OCI-LY3 (cell line): ENCODE data around the gene SCG2.

Experiments
- H2AFZ ChIP-seq: fragments of 200-600, 300-600 bp; shearing (Covaris generic); 2 replicates; pipeline ENCODE4 v1.6.0; 2014; ENCODE audit warnings: antibody characterized with exemption, low read depth, low read length
- H3K27ac ChIP-seq: fragments of 200-600, 300-600 bp; sonication (generic); 2 replicates; pipeline ENCODE4 v1.5.1; 2014; ENCODE audit warnings: mild to moderate bottlenecking, low read length, moderate library complexity, mixed read lengths
- H3K27me3 ChIP-seq: fragments of 200-600, 300-600 bp; sonication (generic); 2 replicates; pipeline ENCODE4 v1.6.1; 2014; ENCODE audit warnings: low read depth, low read length, mixed read lengths
- H3K36me3 ChIP-seq: fragments of 200-600, 300-600 bp; sonication (generic); replicated peaks from 2 replicates; pipeline ENCODE3; 2014; ENCODE audit warnings: low read depth, low read length, mixed read lengths
- H3K4me1 ChIP-seq: fragments of 300-600, 200-600 bp; sonication (generic); 2 replicates; pipeline ENCODE4 v1.6.1; 2014; ENCODE audit warnings: low read length, mixed read lengths
- H3K4me2 ChIP-seq: fragments of 200-600, 300-600 bp; sonication (generic); 2 replicates; pipeline ENCODE4 v1.6.1; 2014; ENCODE audit warnings: low read length, mixed read lengths
- H3K4me3 ChIP-seq: fragments of 300-600, 200-600 bp; sonication (generic); 2 replicates; pipeline ENCODE4 v1.5.1; 2014; ENCODE audit warnings: antibody characterized with exemption, mild to moderate bottlenecking, low read length, moderate library complexity
- H3K79me2 ChIP-seq: fragments of 300-600, 200-600 bp; shearing (Covaris generic); 2 replicates; pipeline ENCODE4 v1.6.1; 2014; ENCODE audit warnings: mild to moderate bottlenecking, low read length, mixed read lengths
- H3K9ac ChIP-seq: fragments of 300-600, 200-600 bp; shearing (Covaris generic); 2 replicates; pipeline ENCODE4 v1.6.0; 2014; ENCODE audit warnings: mild to moderate bottlenecking, low read length, moderate library complexity
- H3K9me3 ChIP-seq: fragments of 200-600, 300-600 bp; shearing (Covaris generic); 2 replicates; pipeline ENCODE4 v1.6.1; 2014; ENCODE audit warnings: low read length, mixed read lengths; ENCODE audit not compliant: insufficient read depth
- H4K20me1 ChIP-seq: fragments of 200-600, 300-600 bp; sonication (generic); 2 replicates; pipeline ENCODE4 v1.6.1; 2016; ENCODE audit warnings: low read length, mixed read lengths; ENCODE audit not compliant: insufficient read depth
- CTCF ChIP-seq: fragments of 200-600, 300-600 bp; sonication (generic); IDR thresholded peaks from 2 replicates; pipeline ENCODE4 v1.5.1; 2014; ENCODE audit warnings: antibody characterized with exemption, low read length, low read depth
- EZH2phosphoT487 ChIP-seq: fragments of 200-600 bp; shearing (Covaris generic); IDR thresholded peaks from 2 replicates; pipeline ENCODE4 v1.6.1; 2018; ENCODE audit warnings: antibody characterized with exemption, mixed run types, low read depth

The SCG2 gene

GRCh38 chr2:223585666-223586065 is 16.5 kb downstream of the SCG2 start:
- H3K4me3 ChIP-seq: no peak overlapping the region
- H3K4me1 ChIP-seq: no peaks in the 10 kb centered on the region
- no peak overlapping the region for H3K9ac ChIP-seq
- no peak overlapping the region for H3K4me2 ChIP-seq
- no peaks in the 10 kb centered on the region for H3K36me3 ChIP-seq
- H3K27ac ChIP-seq: no peak overlapping the region
- no peaks in the 10 kb centered on the region for H3K9me3 ChIP-seq
- H3K79me2 ChIP-seq: no peaks in the 10 kb centered on the region
- TF ChIP-seq EZH2phosphoT487 (no peak), CTCF (no peak)
- H3K27me3 ChIP-seq: no peaks in the 10 kb centered on the region
- H4K20me1 ChIP-seq: no peaks in the 10 kb centered on the region
- H2AFZ ChIP-seq: no peak overlapping the region

DNA sequence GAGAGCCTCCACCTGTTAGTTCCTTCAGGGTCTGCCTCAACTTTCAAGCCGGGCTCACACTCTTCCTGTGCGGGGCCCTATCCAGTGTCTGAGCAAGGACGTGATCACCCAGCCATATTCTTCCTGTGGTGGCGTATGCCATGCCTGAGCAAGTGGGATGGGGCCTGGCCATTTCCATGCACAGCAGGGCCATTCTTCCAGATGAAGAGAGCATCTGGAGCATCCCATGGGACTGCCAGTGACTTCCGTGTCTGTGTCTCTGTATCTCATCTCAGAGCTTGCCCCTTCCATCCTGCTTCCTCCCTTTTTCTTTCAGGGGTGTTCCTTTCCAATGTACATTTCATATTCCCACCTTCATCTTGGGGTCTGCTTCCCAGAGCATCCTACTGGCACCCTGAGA is 20.2 kb downstream of the SCG2 start:
- Histone ChIP-seq H3K9me3 (no peaks in the 10 kb centered on the region), H3K27me3 (no peaks in the 10 kb centered on the region), H2AFZ (no peak overlapping the region), H3K4me2 (no peak overlapping the region), H3K36me3 (no peaks in the 10 kb centered on the region), H4K20me1 (no peaks in the 10 kb centered on the region), H3K79me2 (no peaks in the 10 kb centered on the region), H3K27ac (no peak overlapping the region), H3K4me1 (no peaks in the 10 kb centered on the region), H3K4me3 (no peak overlapping the region), H3K9ac (no peak overlapping the region)
- TF ChIP-seq EZH2phosphoT487 (no peak), CTCF (no peak)

DNA sequence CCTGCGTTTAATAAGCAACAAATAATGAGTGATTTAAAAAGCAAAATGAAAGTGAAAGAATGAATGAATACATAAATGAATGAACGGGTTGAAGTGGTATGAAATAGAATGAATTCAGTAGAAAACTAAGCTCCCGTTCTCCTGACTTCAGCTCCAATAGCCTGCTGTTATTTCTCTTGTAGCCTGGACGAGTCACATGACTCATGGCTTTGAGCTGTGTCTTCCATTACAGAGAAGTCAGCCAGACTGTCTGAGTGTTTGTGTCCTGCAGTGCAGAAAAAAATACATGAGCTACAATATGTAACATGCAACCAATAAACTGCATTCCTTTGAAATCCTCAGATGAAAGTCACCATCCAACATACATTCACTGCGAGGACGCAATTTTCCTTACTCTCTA is 21.2 kb downstream of the SCG2 start:
- H3K4me3 ChIP-seq: no peak overlapping the region
- no peaks in the 10 kb centered on the region for H3K27me3 ChIP-seq
- H3K4me1 ChIP-seq: no peaks in the 10 kb centered on the region
- no peaks in the 10 kb centered on the region for H3K36me3 ChIP-seq
- H3K9ac ChIP-seq: no peak overlapping the region
- no peak overlapping the region for H3K27ac ChIP-seq
- H3K4me2 ChIP-seq: peak overlapping the region; percentile 4; the same call in 1 of the 2 replicates
- H4K20me1 ChIP-seq: no peaks in the 10 kb centered on the region
- no peaks in the 10 kb centered on the region for H3K9me3 ChIP-seq
- no peaks in the 10 kb centered on the region for H3K79me2 ChIP-seq
- TF ChIP-seq CTCF (no peak), EZH2phosphoT487 (no peak)
- H2AFZ ChIP-seq: no peak overlapping the region

GRCh38 chr2:223578846-223579245 is 23.3 kb downstream of the SCG2 start:
- H3K27me3 ChIP-seq: no peaks in the 10 kb centered on the region
- TF ChIP-seq EZH2phosphoT487 (no peak), CTCF (no peak)
- H3K4me1 ChIP-seq: no peaks in the 10 kb centered on the region
- no peaks in the 10 kb centered on the region for H3K9me3 ChIP-seq
- H3K4me3 ChIP-seq: no peak overlapping the region
- H3K79me2 ChIP-seq: no peaks in the 10 kb centered on the region
- no peaks in the 10 kb centered on the region for H3K36me3 ChIP-seq
- H3K9ac ChIP-seq: no peak overlapping the region
- no peak overlapping the region for H2AFZ ChIP-seq
- no peak overlapping the region for H3K4me2 ChIP-seq
- no peaks in the 10 kb centered on the region for H4K20me1 ChIP-seq
- H3K27ac ChIP-seq: no peak overlapping the region
